H1 (cell line): Measurements from ENCODE around the gene TMEM115. TPM values are rescaled to one million over a fixed set of nuclear protein-coding genes. Genes with fewer than 3 reads are reported as not detected.
A peak's percentile ranks its signal among the peaks of the same experiment; 100 is the strongest.

Source experiments
- BRCA1 ChIP-seq: IDR thresholded peaks from 2 replicates; pipeline ENCODE4 v1.6.1; 2012; ENCODE audit warnings: low read depth, low read length, improper control_type of control experiment
- CEBPB ChIP-seq: IDR thresholded peaks from 2 replicates; pipeline ENCODE4 v1.6.1; 2012; ENCODE audit warnings: low read depth, low read length
- CHD7 ChIP-seq: fragments of 300-600 bp; sonication (generic); IDR thresholded peaks from 2 replicates; pipeline ENCODE4 v1.7.1; 2012; ENCODE audit warnings: low read length, moderate library complexity, mild to moderate bottlenecking, inconsistent platforms; ENCODE audit not compliant: insufficient replicate concordance
- CTCF ChIP-seq, 3 experiments: IDR thresholded peaks; 1 replicate in 2 of 3; 2 replicates in 1 of 3; pipeline versions ENCODE4 v1.5.1 to v1.6.1; 2011; ENCODE audit warnings: low read length in 3 of 3, mild to moderate bottlenecking in 3 of 3, inconsistent platforms in 2 of 3, low read depth in 1 of 3, moderate library complexity in 1 of 3; ENCODE audit not compliant: insufficient read depth in 1 of 3; ENCODE audit errors: control extremely low read depth in 1 of 3
- GTF2F1 ChIP-seq: IDR thresholded peaks from 2 replicates; pipeline ENCODE4 v1.6.1; 2012; ENCODE audit warnings: low read depth, low read length, improper control_type of control experiment, borderline replicate concordance
- HDAC6 ChIP-seq: IDR thresholded peaks from one replicate; pipeline ENCODE4 v1.7.1; 2012; ENCODE audit warnings: low read depth, mild to moderate bottlenecking, inconsistent platforms, low read length, moderate library complexity
- NRF1 ChIP-seq: IDR thresholded peaks from 2 replicates; pipeline ENCODE4 v1.6.1; 2011; ENCODE audit warnings: mild to moderate bottlenecking, low read depth, low read length, improper control_type of control experiment
- SP1 ChIP-seq: IDR thresholded peaks from 2 replicates; pipeline ENCODE4 v1.6.1; 2011; ENCODE audit warnings: low read depth, low read length
- SP2 ChIP-seq: IDR thresholded peaks from 2 replicates; pipeline ENCODE4 v1.6.1; 2012; ENCODE audit warnings: mild to moderate bottlenecking, low read length, inconsistent platforms
- polyA plus RNA-seq, 7 experiments: library from polyadenylated mRNA; depleted of rRNA in 3 of 7; stranded (reverse) in 5 of 7; unstranded in 2 of 7; fragments of >200 nt in 5 of 7; fragments of 200-250 nt in 2 of 7; gene quantifications; 1 replicate in 5 of 7; 2 replicates in 1 of 7; 4 replicates in 1 of 7; pipeline versions ENCODE4 v1.2.1 to v1.2.3, GENCODE V29; 2011 to 2013; ENCODE audit warnings: missing spikeins in 2 of 7, mixed read lengths in 2 of 7
- total RNA-seq: library from RNA; stranded (reverse); fragmentation: NEBNext Ultra II Directional; extraction: Animal tissue kit (Norgen Biotek cat#: 25700); gene quantifications from 2 replicates; pipeline ENCODE4 v1.2.1, GENCODE V29; 2021

TMEM115 gene
- total and polyA plus RNA-seq, 2 of the 8 experiments (the other 6 are each of a cell fraction or from before 2014, with no cell fraction given), result 25.4 to 32.4 TPM

- no peak for TF ChIP-seq CHD7
- TF ChIP-seq SP1, result no peak
- TF ChIP-seq GTF2F1, result 0 out of 2 replicates have a peak, but pooled peaks have one; percentile 19
- TF ChIP-seq HDAC6, result no peak
- TF ChIP-seq BRCA1, result no peak
- TF ChIP-seq CTCF (IDR thresholded peaks at IDR 0.05; ENCODE audit: control extremely low read depth in 1 of 3, insufficient read depth in 1 of 3, low read depth in 1 of 3, low read length in 3 of 3), result no peak
- no peak for TF ChIP-seq SP2
- TF ChIP-seq NRF1, result peak; percentile 34
- TF ChIP-seq CEBPB, result no peak
Observed at GRCh38 chr3:50337175-50337861, 22.0 kb downstream of the TMEM115 start (continued).
